HepG2 (cell line): ENCODE results near the gene SLC9B2. TPM values are rescaled to one million over a fixed set of nuclear protein-coding genes. Genes with fewer than 3 reads are reported as not detected.

Experiments
- NFRKB ChIP-seq: fragments of 450-650 bp; IDR thresholded peaks from 2 replicates; pipeline ENCODE4 v1.6.1; 2017
- POGZ ChIP-seq: sonication (generic); formaldehyde crosslinking; IDR thresholded peaks from 2 replicates; pipeline ENCODE4 v1.4.0; 2020; ENCODE audit warnings: mild to moderate bottlenecking, missing genetic modification reagents
- ZNF318 ChIP-seq: sonication (generic); formaldehyde crosslinking; IDR thresholded peaks from 2 replicates; pipeline ENCODE4 v1.4.0; 2020; ENCODE audit warnings: mild to moderate bottlenecking, missing genetic modification reagents
- ZNF501 ChIP-seq: sonication (generic); formaldehyde crosslinking; IDR thresholded peaks from 2 replicates; pipeline ENCODE4 v1.5.1; 2020; ENCODE audit warnings: mild to moderate bottlenecking, moderate library complexity, missing genetic modification reagents
- polyA plus RNA-seq, 8 experiments: library from polyadenylated mRNA; depleted of rRNA in 3 of 8; stranded (reverse) in 7 of 8; unstranded in 1 of 8; fragments of >200 nt; fragmentation: Illumina TruSeq in 4 of 8; extraction: Trizol in 4 of 8; gene quantifications; 2 replicates each; pipeline versions ENCODE4 v1.2.1 to v1.2.3, GENCODE V29; 2011 to 2016; ENCODE audit warnings: low read depth in 4 of 8, missing spikeins in 1 of 8, mixed read lengths in 1 of 8; ENCODE audit not compliant: insufficient read depth in 1 of 8
- total RNA-seq, 5 experiments: library from RNA; depleted of rRNA; stranded (reverse); fragments of >200 nt; fragmentation: Illumina TruSeq; extraction: Trizol; gene quantifications; 2 replicates each; pipeline ENCODE4 v1.2.3, GENCODE V29; 2016; ENCODE audit warnings: low read depth in 1 of 5
- TF ChIP-seq, protein P1 (sequence below): IDR thresholded peaks from 2 replicates; pipeline ENCODE4 v1.6.1; 2016; ENCODE audit warnings: missing biosample characterization, missing genetic modification reagents, low read depth
- TF ChIP-seq, protein P2 (sequence below): sonication (generic); formaldehyde crosslinking; IDR thresholded peaks from 2 replicates; pipeline ENCODE4 v1.8.0; 2022; ENCODE audit warnings: mild to moderate bottlenecking, missing genetic modification reagents, borderline replicate concordance
- TF ChIP-seq, protein P3 (sequence below): sonication (generic); formaldehyde crosslinking; IDR thresholded peaks from 2 replicates; pipeline ENCODE4 v1.4.0; 2020; ENCODE audit warnings: missing genetic modification reagents, borderline replicate concordance
- TF ChIP-seq, protein P4 (sequence below): sonication (generic); formaldehyde crosslinking; IDR thresholded peaks from 2 replicates; pipeline ENCODE4 v1.4.0; 2020; ENCODE audit warnings: missing genetic modification reagents

The SLC9B2 gene
- total and polyA plus RNA-seq, 2 of the 13 experiments (the other 11 are each of a cell fraction or from before 2014, with no cell fraction given) = 23.5 to 38.5 TPM

DNA sequence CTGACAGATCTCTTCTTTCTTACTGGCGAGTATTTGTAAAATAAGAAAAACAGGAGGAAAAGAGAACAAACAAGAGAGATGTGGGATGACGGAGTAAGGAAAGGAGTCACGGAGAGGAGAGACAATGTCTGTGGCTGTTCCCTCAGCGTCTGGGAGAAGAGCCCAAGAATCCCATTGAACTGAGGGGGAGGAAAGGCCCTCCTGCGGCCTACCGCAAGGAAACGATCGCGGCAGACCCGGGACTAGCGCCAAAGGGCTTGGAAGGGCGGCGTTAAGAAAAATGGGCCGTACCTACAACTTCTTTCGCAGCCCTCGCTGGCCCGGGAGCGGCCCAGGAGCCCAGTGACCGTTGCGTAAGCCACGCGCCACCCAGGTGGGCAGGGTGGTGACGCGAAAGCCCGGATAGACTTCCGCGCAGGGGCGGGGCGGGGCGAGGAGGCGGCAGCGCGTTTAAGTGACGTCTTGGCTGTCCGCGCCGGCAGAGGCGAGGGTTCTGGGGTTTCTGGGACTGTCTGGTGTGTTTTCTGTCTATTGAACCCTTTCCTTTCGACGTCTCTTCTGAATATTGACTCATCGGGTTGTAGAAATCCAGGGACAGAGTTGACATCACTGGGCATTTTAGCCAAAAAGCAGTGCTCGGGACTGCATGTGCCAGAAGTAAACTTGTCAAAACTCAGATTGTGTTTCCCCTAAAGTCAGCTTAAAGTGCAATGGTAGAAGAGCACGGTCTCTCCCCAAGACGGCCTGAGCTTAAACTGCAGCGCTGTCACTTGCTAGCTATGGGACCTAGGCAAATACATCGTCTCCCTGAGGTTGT is 57.0 kb downstream of the SLC9B2 start, which contains the start of gene SLC9B1 (continued):
- TF ChIP-seq ZNF318 (CRISPR knock-in tag) = no peak
- TF ChIP-seq, protein P1, sequence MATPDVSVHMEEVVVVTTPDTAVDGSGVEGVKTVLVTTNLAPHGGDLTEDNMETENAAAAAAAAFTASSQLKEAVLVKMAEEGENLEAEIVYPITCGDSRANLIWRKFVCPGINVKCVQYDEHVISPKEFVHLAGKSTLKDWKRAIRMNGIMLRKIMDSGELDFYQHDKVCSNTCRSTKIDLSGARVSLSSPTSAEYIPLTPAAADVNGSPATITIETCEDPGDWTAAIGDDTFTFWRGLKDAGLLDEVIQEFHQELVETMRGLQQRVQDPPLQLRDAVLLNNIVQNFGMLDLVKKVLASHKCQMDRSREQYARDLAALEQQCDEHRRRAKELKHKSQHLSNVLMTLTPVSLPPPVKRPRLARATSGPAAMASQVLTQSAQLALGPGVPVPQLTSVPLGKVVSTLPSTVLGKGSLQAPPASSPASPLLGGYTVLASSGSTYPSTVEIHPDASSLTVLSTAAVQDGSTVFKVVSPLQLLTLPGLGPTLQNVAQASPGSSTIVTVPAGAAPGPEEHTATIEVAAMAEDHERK (CRISPR knock-in tag) = 0 out of 2 replicates have a peak, but pooled peaks have one; percentile 46
- TF ChIP-seq, protein P2, sequence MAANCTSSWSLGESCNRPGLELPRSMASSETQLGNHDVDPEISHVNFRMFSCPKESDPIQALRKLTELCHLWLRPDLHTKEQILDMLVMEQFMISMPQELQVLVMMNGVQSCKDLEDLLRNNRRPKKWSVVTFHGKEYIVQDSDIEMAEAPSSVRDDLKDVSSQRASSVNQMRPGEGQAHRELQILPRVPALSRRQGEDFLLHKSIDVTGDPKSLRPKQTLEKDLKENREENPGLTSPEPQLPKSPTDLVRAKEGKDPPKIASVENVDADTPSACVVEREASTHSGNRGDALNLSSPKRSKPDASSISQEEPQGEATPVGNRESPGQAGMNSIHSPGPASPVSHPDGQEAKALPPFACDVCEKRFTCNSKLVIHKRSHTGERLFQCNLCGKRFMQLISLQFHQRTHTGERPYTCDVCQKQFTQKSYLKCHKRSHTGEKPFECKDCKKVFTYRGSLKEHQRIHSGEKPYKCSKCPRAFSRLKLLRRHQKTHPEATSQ (CRISPR knock-in tag) = peak; percentile 63; the same call in 1 of the 2 replicates
- no peak for TF ChIP-seq NFRKB
- peak; percentile 83 for TF ChIP-seq ZNF501 (CRISPR knock-in tag)
- TF ChIP-seq, protein P3, sequence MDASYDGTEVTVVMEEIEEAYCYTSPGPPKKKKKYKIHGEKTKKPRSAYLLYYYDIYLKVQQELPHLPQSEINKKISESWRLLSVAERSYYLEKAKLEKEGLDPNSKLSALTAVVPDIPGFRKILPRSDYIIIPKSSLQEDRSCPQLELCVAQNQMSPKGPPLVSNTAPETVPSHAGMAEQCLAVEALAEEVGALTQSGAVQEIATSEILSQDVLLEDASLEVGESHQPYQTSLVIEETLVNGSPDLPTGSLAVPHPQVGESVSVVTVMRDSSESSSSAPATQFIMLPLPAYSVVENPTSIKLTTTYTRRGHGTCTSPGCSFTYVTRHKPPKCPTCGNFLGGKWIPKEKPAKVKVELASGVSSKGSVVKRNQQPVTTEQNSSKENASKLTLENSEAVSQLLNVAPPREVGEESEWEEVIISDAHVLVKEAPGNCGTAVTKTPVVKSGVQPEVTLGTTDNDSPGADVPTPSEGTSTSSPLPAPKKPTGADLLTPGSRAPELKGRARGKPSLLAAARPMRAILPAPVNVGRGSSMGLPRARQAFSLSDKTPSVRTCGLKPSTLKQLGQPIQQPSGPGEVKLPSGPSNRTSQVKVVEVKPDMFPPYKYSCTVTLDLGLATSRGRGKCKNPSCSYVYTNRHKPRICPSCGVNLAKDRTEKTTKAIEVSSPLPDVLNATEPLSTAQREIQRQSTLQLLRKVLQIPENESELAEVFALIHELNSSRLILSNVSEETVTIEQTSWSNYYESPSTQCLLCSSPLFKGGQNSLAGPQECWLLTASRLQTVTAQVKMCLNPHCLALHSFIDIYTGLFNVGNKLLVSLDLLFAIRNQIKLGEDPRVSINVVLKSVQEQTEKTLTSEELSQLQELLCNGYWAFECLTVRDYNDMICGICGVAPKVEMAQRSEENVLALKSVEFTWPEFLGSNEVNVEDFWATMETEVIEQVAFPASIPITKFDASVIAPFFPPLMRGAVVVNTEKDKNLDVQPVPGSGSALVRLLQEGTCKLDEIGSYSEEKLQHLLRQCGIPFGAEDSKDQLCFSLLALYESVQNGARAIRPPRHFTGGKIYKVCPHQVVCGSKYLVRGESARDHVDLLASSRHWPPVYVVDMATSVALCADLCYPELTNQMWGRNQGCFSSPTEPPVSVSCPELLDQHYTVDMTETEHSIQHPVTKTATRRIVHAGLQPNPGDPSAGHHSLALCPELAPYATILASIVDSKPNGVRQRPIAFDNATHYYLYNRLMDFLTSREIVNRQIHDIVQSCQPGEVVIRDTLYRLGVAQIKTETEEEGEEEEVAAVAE (CRISPR knock-in tag) = no peak
- TF ChIP-seq, protein P4, sequence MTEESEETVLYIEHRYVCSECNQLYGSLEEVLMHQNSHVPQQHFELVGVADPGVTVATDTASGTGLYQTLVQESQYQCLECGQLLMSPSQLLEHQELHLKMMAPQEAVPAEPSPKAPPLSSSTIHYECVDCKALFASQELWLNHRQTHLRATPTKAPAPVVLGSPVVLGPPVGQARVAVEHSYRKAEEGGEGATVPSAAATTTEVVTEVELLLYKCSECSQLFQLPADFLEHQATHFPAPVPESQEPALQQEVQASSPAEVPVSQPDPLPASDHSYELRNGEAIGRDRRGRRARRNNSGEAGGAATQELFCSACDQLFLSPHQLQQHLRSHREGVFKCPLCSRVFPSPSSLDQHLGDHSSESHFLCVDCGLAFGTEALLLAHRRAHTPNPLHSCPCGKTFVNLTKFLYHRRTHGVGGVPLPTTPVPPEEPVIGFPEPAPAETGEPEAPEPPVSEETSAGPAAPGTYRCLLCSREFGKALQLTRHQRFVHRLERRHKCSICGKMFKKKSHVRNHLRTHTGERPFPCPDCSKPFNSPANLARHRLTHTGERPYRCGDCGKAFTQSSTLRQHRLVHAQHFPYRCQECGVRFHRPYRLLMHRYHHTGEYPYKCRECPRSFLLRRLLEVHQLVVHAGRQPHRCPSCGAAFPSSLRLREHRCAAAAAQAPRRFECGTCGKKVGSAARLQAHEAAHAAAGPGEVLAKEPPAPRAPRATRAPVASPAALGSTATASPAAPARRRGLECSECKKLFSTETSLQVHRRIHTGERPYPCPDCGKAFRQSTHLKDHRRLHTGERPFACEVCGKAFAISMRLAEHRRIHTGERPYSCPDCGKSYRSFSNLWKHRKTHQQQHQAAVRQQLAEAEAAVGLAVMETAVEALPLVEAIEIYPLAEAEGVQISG (CRISPR knock-in tag) = peak; percentile 77; the same call in 1 of the 2 replicates
- TF ChIP-seq POGZ (CRISPR knock-in tag) = peak; percentile 89
